HG03196 (cell line): ENCODE measurements around the gene SLC10A6.
"Not testable (repeated sequence)": the region's sequence is repeated elsewhere in the genome, so short reads cannot be mapped to it uniquely, and the experiment has no call there.

ENCODE experiments used
- ATAC-seq: cut with Tn5 transposase; IDR thresholded peaks from one replicate; pipeline ENCODE4 v1.9.1; 2021; ENCODE audit not compliant: unreplicated experiment

The SLC10A6 gene

GRCh38 chr4:86848732-86849619 lies at the start of gene SLC10A6:
Gene SLC10A6 (minus strand): TSS chr4:86849384. CDS start chr4:86849115, 269 bp downstream.
- no peak for ATAC-seq

- ATAC-seq: no peak
These were observed 49.4 kb upstream of the SLC10A6 start for GRCh38 chr4:86898562-86898961.

GRCh38 chr4:86896596-86896995 lies 47.4 kb upstream of the SLC10A6 start:
- no peak for ATAC-seq

GRCh38 chr4:86895692-86896488 lies 46.7 kb upstream of the SLC10A6 start:
- ATAC-seq: no peak

- ATAC-seq: no peak
These were observed 45.3 kb upstream of the SLC10A6 start for GRCh38 chr4:86894455-86894854.

- ATAC-seq: no peak
These were observed 44.0 kb upstream of the SLC10A6 start for GRCh38 chr4:86893136-86893535.

GRCh38 chr4:86892636-86892960 lies 43.4 kb upstream of the SLC10A6 start:
- no peak for ATAC-seq

- ATAC-seq: peak; percentile 60
These were observed 42.8 kb upstream of the SLC10A6 start, which contains the start of gene C4orf36 for GRCh38 chr4:86891762-86892635. Gene C4orf36 (minus strand): TSS chr4:86892422. CDS start chr4:86891520, 902 bp downstream.

GRCh38 chr4:86890790-86891189 lies 41.6 kb upstream of the SLC10A6 start:
- ATAC-seq: no peak

GRCh38 chr4:86879641-86880040 lies 30.5 kb upstream of the SLC10A6 start:
- no peak for ATAC-seq

GRCh38 chr4:86878640-86879039 lies 29.5 kb upstream of the SLC10A6 start:
- no peak for ATAC-seq

GRCh38 chr4:86876894-86877685 lies 27.9 kb upstream of the SLC10A6 start:
- ATAC-seq: no peak

- ATAC-seq: not testable (repeated sequence)
These were observed 26.3 kb upstream of the SLC10A6 start for GRCh38 chr4:86875436-86875835.

- ATAC-seq: no peak
These were observed 23.0 kb upstream of the SLC10A6 start for GRCh38 chr4:86872135-86872534.

- ATAC-seq: no peak
These were observed 21.4 kb upstream of the SLC10A6 start for GRCh38 chr4:86870442-86871069.

GRCh38 chr4:86857341-86858052 lies 8.3 kb upstream of the SLC10A6 start:
- no peak for ATAC-seq

- ATAC-seq: no peak
These were observed 7.7 kb upstream of the SLC10A6 start for GRCh38 chr4:86856896-86857295.

GRCh38 chr4:86855572-86855971 lies 6.4 kb upstream of the SLC10A6 start:
- no peak for ATAC-seq

- no peak for ATAC-seq
These were observed 4.0 kb upstream of the SLC10A6 start for GRCh38 chr4:86853209-86853608.
